Transverse colon (tissue), 4 donors: ENCODE measurements around the gene ATP23. TPM values are rescaled to one million over a fixed set of nuclear protein-coding genes. Genes with fewer than 3 reads are reported as not detected.

Experiments used
- DNase-seq: peaks from one replicate; pipeline ENCODE4 v3.0.0-alpha.2; 2019
- H3K27ac ChIP-seq, 4 donors: fragments of 200-600 bp; sonication (generic); 2 replicates each; pipeline ENCODE4 v1.5.1; 2016 to 2018; ENCODE audit warnings: inconsistent platforms in 4 of 4
- H3K27me3 ChIP-seq: fragments of 200-600 bp; sonication (generic); 2 replicates; pipeline ENCODE4 v1.5.1; 2017; ENCODE audit warnings: inconsistent platforms
- H3K36me3 ChIP-seq, 4 donors: fragments of 200-600 bp; sonication (generic); 2 replicates each; pipeline ENCODE4 v1.5.1; 2017 to 2019; ENCODE audit warnings: inconsistent platforms in 4 of 4
- H3K4me1 ChIP-seq, 4 donors: fragments of 200-600 bp; sonication (generic); 2 replicates each; pipeline ENCODE4 v1.5.1; 2017 to 2020; ENCODE audit warnings: inconsistent platforms in 4 of 4
- H3K4me3 ChIP-seq, 4 donors: fragments of 200-600 bp; sonication (generic); 1 replicate in 1 of 4; 2 replicates in 3 of 4; pipeline versions ENCODE4 v1.5.1 to v1.6.1; 2017 to 2019; ENCODE audit warnings: inconsistent platforms in 4 of 4
- H3K9me3 ChIP-seq, 2 donors: fragments of 200-600 bp; sonication (generic); 2 replicates each; pipeline ENCODE4 v1.5.1; 2017 to 2019; ENCODE audit warnings: inconsistent platforms in 2 of 2
- CTCF ChIP-seq, 5 experiments: fragments of 200-600 bp in 3 of 5; fragments of 450-650 bp in 2 of 5; sonication (generic) in 3 of 5; IDR thresholded peaks; 1 replicate in 2 of 5; 2 replicates in 3 of 5; pipeline ENCODE4 v1.5.1; 2016 to 2017; ENCODE audit warnings: antibody characterized with exemption in 5 of 5, inconsistent platforms in 3 of 5, mild to moderate bottlenecking in 2 of 5, moderate library complexity in 1 of 5
- EP300 ChIP-seq: sonication (generic); formaldehyde crosslinking; IDR thresholded peaks from one replicate; pipeline ENCODE4 v1.6.1; 2017; ENCODE audit warnings: antibody characterized with exemption, low read depth
- POLR2A ChIP-seq: fragments of 450-650 bp; IDR thresholded peaks from one replicate; pipeline ENCODE4 v1.6.1; 2016; ENCODE audit warnings: antibody characterized with exemption, mild to moderate bottlenecking, moderate library complexity
- POLR2AphosphoS5 ChIP-seq, 3 donors: sonication (generic); formaldehyde crosslinking; IDR thresholded peaks; one replicate each; pipeline ENCODE4 v1.6.1; 2016; ENCODE audit warnings: antibody characterized with exemption in 3 of 3
- WGBS, 2 donors: methylation state at CpG; one replicate each; pipeline ENCODE4 v1.1.5; 2018; ENCODE audit warnings: low coverage in 1 of 2; 5-methylcytosine and 5-hydroxymethylcytosine counted together
- in situ Hi-C, 4 donors: fragments of 200-750 bp; cut with MboI; loops; one replicate each; pipeline versions ENCODE4 v1.15.0 to v1.15.1; 2017; ENCODE audit warnings: low sequenced_read_pairs in 3 of 4, low pct_ligation_motif_present in 1 of 4, low pct_unique_long_range_greater_than_20kb in 1 of 4
- intact Hi-C: fragments of 100-400 bp; cut with DNase I; formaldehyde crosslinking; loops from one replicate; pipeline ENCODE4 v1.15.1; 2023; ENCODE audit warnings: low total_unique reads
- total RNA-seq, 4 donors: library from RNA; depleted of rRNA; stranded (reverse); fragments of >200 nt; gene quantifications; one replicate each; pipeline ENCODE4 v1.1.0, GENCODE V29; 2016

Gene ATP23
- total RNA-seq, 4 donors from 2014 or later = 0.80 to 41.8 (median 24.5) TPM

GRCh38 chr12:57908511-57908910, 32.9 kb upstream of the ATP23 start:
- Histone ChIP-seq H3K36me3 (no peaks in the 10 kb centered on the region), H3K4me3 (no peak overlapping the region), H3K27me3 (no peaks in the 10 kb centered on the region), H3K9me3 (no peaks in the 10 kb centered on the region), H3K4me1 (peaks cover 6 to 14% (median 13%) of the 10 kb centered on the region in 4 donors), H3K27ac (no peak overlapping the region)
- intact Hi-C loops = no loop called here
- no peak for DNase-seq
- no peak for TF ChIP-seq CTCF (IDR thresholded peaks at IDR 0.05)
- TF ChIP-seq POLR2AphosphoS5 (IDR thresholded peaks at IDR 0.05) = no peak
- TF ChIP-seq POLR2A = no peak
- no peak for TF ChIP-seq EP300
- 68 to 81% methylated on average over 6 to 8 of the region's 8 CpGs for WGBS, 2 donors
- in situ Hi-C loops = loop anchor here (5.0 to 10.0 kb wide), 3 partner anchors 74 to 81 kb away; no protein-coding TSS in a partner anchor

GRCh38 chr12:57909056-57909455, 32.3 kb upstream of the ATP23 start:
- no peak overlapping the region for H3K27ac ChIP-seq
- H3K9me3 ChIP-seq = no peaks in the 10 kb centered on the region
- 81 to 93% methylated on average over 3 to 4 of the region's 4 CpGs for WGBS, 2 donors
- H3K4me1 ChIP-seq = peaks cover 6 to 14% (median 13%) of the 10 kb centered on the region in 4 donors
- no peak for DNase-seq
- H3K4me3 ChIP-seq = no peak overlapping the region
- intact Hi-C loops (no loop called here), in situ Hi-C loops (loop anchor here (5.0 to 10.0 kb wide), 3 partner anchors 74 to 82 kb away; no protein-coding TSS in a partner anchor)
- H3K27me3 ChIP-seq = no peaks in the 10 kb centered on the region
- no peaks in the 10 kb centered on the region for H3K36me3 ChIP-seq
- TF ChIP-seq POLR2AphosphoS5 (IDR thresholded peaks at IDR 0.05) = no peak
- TF ChIP-seq EP300 = no peak
- no peak for TF ChIP-seq CTCF (IDR thresholded peaks at IDR 0.05)

GRCh38 chr12:57909611-57910010, 31.8 kb upstream of the ATP23 start:
- DNase-seq = no peak
- peaks cover 6 to 14% (median 13%) of the 10 kb centered on the region in 4 donors for H3K4me1 ChIP-seq
- no peaks in the 10 kb centered on the region for H3K9me3 ChIP-seq
- H3K36me3 ChIP-seq = no peaks in the 10 kb centered on the region
- H3K27ac ChIP-seq = no peak overlapping the region
- no peak overlapping the region for H3K4me3 ChIP-seq
- in situ Hi-C loops = loop anchor here (5.0 to 10.0 kb wide), 3 partner anchors 75 to 82 kb away; no protein-coding TSS in a partner anchor
- TF ChIP-seq POLR2AphosphoS5 (IDR thresholded peaks at IDR 0.05) (no peak), CTCF (IDR thresholded peaks at IDR 0.05) (no peak), POLR2A (no peak), EP300 (no peak)
- WGBS, 2 donors = 80% methylated on average over 1 to 4 of the region's 4 CpGs
- no peaks in the 10 kb centered on the region for H3K27me3 ChIP-seq
- intact Hi-C loops = no loop called here

- Histone ChIP-seq H3K9me3 (no peaks in the 10 kb centered on the region), H3K4me1 (no peaks in the 10 kb centered on the region), H3K4me3 (no peak overlapping the region), H3K36me3 (no peaks in the 10 kb centered on the region), H3K27me3 (no peaks in the 10 kb centered on the region), H3K27ac (no peak overlapping the region)
- TF ChIP-seq CTCF (IDR thresholded peaks at IDR 0.05) (no peak), POLR2A (no peak), POLR2AphosphoS5 (IDR thresholded peaks at IDR 0.05) (no peak), EP300 (no peak)
- intact Hi-C loops = no loop called here
- in situ Hi-C loops = no loop called here
- WGBS, 2 donors = 59 to 66% methylated on average over 4 of the region's 4 CpGs
- DNase-seq = no peak
Observed at GRCh38 chr12:57918147-57918546, 23.2 kb upstream of the ATP23 start.
